Measurements from ENCODE around the gene MC2R. TPM values are rescaled to one million over a fixed set of nuclear protein-coding genes. Genes with fewer than 3 reads are reported as not detected.

MC2R gene
- total and polyA plus RNA-seq, 2 experiments from 2014 or later = not detected

DNA sequence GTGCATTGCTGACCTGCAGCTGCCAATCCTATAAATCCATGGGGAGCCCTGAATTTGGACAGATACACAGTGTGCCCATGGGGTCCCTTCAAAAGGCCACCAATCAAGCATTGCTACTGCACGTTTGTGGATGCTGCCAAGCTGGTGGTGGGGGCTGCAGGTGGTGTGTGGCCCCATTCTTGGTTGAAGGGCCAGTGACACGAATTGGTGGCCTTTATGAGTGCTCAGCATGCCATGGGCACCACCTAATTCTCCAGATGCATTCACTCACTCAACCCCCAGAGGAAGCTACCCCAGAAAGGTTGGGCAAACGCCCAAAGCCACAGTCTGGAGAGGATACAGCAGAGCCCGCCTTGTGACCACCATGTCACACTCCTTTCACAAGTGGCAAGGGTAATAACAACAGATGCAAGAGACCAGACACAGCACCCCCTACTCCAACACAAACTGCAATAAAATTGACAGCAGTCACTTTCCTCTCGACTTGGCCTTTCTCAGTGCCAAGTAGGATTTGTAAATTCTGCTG, 27.1 kb downstream of the MC2R start:
- in situ Hi-C loops (cut with MboI) = no loop called here

DNA sequence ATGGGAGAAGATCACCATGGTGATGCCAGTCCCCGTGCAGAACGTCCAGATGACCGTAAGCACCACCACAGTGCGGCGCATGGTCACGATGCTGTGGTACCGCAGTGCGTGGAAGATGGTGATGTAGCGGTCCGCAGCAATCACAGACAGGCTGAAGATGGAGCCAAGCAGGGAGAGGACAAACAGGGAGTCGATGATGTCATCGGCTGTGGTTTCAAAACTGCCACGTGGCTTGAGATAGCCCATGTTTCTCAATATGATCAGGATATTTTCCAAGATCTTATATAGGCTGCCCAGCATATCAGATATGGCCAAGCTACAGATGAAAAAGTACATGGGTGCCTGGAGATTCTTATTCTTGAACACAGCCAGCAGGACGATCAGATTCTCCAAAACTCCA, 30.3 kb downstream of the MC2R start:
- whole genome bisulfite sequencing, 2 experiments (ENCODE audit: low coverage in 1 of 2, low lambda C conversion rate in 2 of 2, missing lambda C conversion rate in 2 of 2) = 67% methylated on average over 14 of the region's 14 CpGs
- TF ChIP-seq EZH2phosphoT487 (IDR thresholded peaks at IDR 0.05; ENCODE audit: insufficient read depth, low read depth) = no peak
- TF ChIP-seq EZH2 (IDR thresholded peaks at IDR 0.05; ENCODE audit: insufficient read depth, poor library complexity, severe bottlenecking) = no peak
- in situ Hi-C loops (cut with MboI) = no loop called here
- Histone ChIP-seq H3K27ac (no peak overlapping the region), H3F3A (ENCODE audit: insufficient read depth) (no peaks in the 10 kb centered on the region), H3K9me3 (ENCODE audit: low read depth) (no peaks in the 10 kb centered on the region), H2AFZ (no peak overlapping the region), H3K9ac (no peak overlapping the region), H3K4me2 (ENCODE audit: unreplicated experiment) (no peak overlapping the region), H3K27me3 (replicated peaks; ENCODE audit: insufficient read depth) (no peaks in the 10 kb centered on the region), H3K79me2 (ENCODE audit: insufficient read depth) (no peaks in the 10 kb centered on the region), H3K4me1 (ENCODE audit: insufficient read depth) (no peaks in the 10 kb centered on the region), H3K4me3 (no peak overlapping the region), H3K9me2 (ENCODE audit: insufficient read depth) (no peaks in the 10 kb centered on the region), H4K20me1 (ENCODE audit: insufficient read depth) (no peaks in the 10 kb centered on the region), H3K36me3 (ENCODE audit: low read depth) (no peaks in the 10 kb centered on the region)
- DNase-seq = no peak

More for the DNA sequence above, 27.1 kb downstream of the MC2R start:
- Histone ChIP-seq H3K9me3 (ENCODE audit: low read depth) (no peaks in the 10 kb centered on the region), H3K79me2 (ENCODE audit: insufficient read depth) (no peaks in the 10 kb centered on the region), H4K20me1 (ENCODE audit: insufficient read depth) (no peaks in the 10 kb centered on the region), H3K4me3 (no peak overlapping the region), H3K27ac (no peak overlapping the region), H3K9me2 (ENCODE audit: insufficient read depth) (no peaks in the 10 kb centered on the region), H3K9ac (no peak overlapping the region), H3K27me3 (replicated peaks; ENCODE audit: insufficient read depth) (no peaks in the 10 kb centered on the region), H2AFZ (no peak overlapping the region), H3F3A (ENCODE audit: insufficient read depth) (no peaks in the 10 kb centered on the region), H3K4me2 (ENCODE audit: unreplicated experiment) (no peak overlapping the region), H3K36me3 (ENCODE audit: low read depth) (no peaks in the 10 kb centered on the region), H3K4me1 (ENCODE audit: insufficient read depth) (no peaks in the 10 kb centered on the region)
- no peak for TF ChIP-seq EZH2 (IDR thresholded peaks at IDR 0.05; ENCODE audit: insufficient read depth, poor library complexity, severe bottlenecking)
- no peak for TF ChIP-seq EZH2phosphoT487 (IDR thresholded peaks at IDR 0.05; ENCODE audit: insufficient read depth, low read depth)
- 11 to 17% methylated on average over 5 of the region's 5 CpGs for WGBS, 2 experiments (ENCODE audit: low coverage in 1 of 2, low lambda C conversion rate in 2 of 2, missing lambda C conversion rate in 2 of 2)
- no peak for DNase-seq

DNA sequence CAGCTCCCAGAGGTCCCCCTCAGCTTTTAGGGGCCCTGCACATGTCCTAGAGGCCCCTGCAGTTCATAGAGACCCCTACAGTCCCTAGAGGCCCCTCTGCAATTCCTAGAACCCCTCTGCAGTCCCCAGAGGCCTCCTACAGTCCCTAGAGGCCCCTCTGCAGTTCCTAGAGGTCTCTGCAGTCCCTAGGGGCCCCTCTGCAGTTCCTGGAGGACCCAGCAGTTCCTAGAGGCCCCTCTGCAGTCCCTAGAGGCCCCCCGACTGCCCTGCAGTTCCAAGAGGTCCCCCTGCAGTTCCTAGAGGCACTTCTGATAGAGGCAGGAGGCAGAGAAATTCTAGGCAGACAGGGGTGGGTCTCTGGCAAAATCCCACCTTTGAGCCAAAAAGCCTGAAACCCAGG, 35.4 kb downstream of the MC2R start:
- Histone ChIP-seq H3K9me2 (ENCODE audit: insufficient read depth) (no peaks in the 10 kb centered on the region), H3K4me2 (ENCODE audit: unreplicated experiment) (no peak overlapping the region), H3K36me3 (ENCODE audit: low read depth) (no peaks in the 10 kb centered on the region), H3K9me3 (ENCODE audit: low read depth) (no peaks in the 10 kb centered on the region), H2AFZ (no peak overlapping the region), H3K9ac (no peak overlapping the region), H3K4me1 (ENCODE audit: insufficient read depth) (no peaks in the 10 kb centered on the region), H4K20me1 (ENCODE audit: insufficient read depth) (no peaks in the 10 kb centered on the region), H3K27me3 (replicated peaks; ENCODE audit: insufficient read depth) (no peaks in the 10 kb centered on the region), H3K4me3 (no peak overlapping the region), H3F3A (ENCODE audit: insufficient read depth) (no peaks in the 10 kb centered on the region), H3K79me2 (ENCODE audit: insufficient read depth) (no peaks in the 10 kb centered on the region), H3K27ac (no peak overlapping the region)
- WGBS, 2 experiments (ENCODE audit: low coverage in 1 of 2, low lambda C conversion rate in 2 of 2, missing lambda C conversion rate in 2 of 2) = 0% methylated on average over 1 of the region's 1 CpG
- TF ChIP-seq EZH2 (IDR thresholded peaks at IDR 0.05; ENCODE audit: insufficient read depth, poor library complexity, severe bottlenecking) (no peak), EZH2phosphoT487 (IDR thresholded peaks at IDR 0.05; ENCODE audit: insufficient read depth, low read depth) (no peak)
- in situ Hi-C loops (cut with MboI) = no loop called here
- no peak for DNase-seq

- H3K9me2 ChIP-seq (ENCODE audit: insufficient read depth) = no peaks in the 10 kb centered on the region
- no peak overlapping the region for H3K4me3 ChIP-seq
- H3K4me2 ChIP-seq (ENCODE audit: unreplicated experiment) = no peak overlapping the region
- no peaks in the 10 kb centered on the region for H3F3A ChIP-seq (ENCODE audit: insufficient read depth)
- no peaks in the 10 kb centered on the region for H3K79me2 ChIP-seq (ENCODE audit: insufficient read depth)
- no peak overlapping the region for H3K27ac ChIP-seq
- no peaks in the 10 kb centered on the region for H3K4me1 ChIP-seq (ENCODE audit: insufficient read depth)
- WGBS, 2 experiments (ENCODE audit: low coverage in 1 of 2, low lambda C conversion rate in 2 of 2, missing lambda C conversion rate in 2 of 2) = 54 to 59% methylated on average over 7 of the region's 7 CpGs
- no peak overlapping the region for H2AFZ ChIP-seq
- H3K36me3 ChIP-seq (ENCODE audit: low read depth) = no peaks in the 10 kb centered on the region
- no peak overlapping the region for H3K9ac ChIP-seq
- no peaks in the 10 kb centered on the region for H3K27me3 ChIP-seq (replicated peaks; ENCODE audit: insufficient read depth)
- in situ Hi-C loops (cut with MboI) = no loop called here
- no peaks in the 10 kb centered on the region for H3K9me3 ChIP-seq (ENCODE audit: low read depth)
- no peaks in the 10 kb centered on the region for H4K20me1 ChIP-seq (ENCODE audit: insufficient read depth)
- TF ChIP-seq EZH2 (IDR thresholded peaks at IDR 0.05; ENCODE audit: insufficient read depth, poor library complexity, severe bottlenecking) (no peak), EZH2phosphoT487 (IDR thresholded peaks at IDR 0.05; ENCODE audit: insufficient read depth, low read depth) (no peak)
- DNase-seq = no peak
Observed at GRCh38 chr18:13879492-13879891, 35.8 kb downstream of the MC2R start.

- no peaks in the 10 kb centered on the region for H3K36me3 ChIP-seq (ENCODE audit: low read depth)
- no peaks in the 10 kb centered on the region for H3K79me2 ChIP-seq (ENCODE audit: insufficient read depth)
- no peak overlapping the region for H3K27ac ChIP-seq
- H3K4me3 ChIP-seq = no peak overlapping the region
- no peaks in the 10 kb centered on the region for H3K9me3 ChIP-seq (ENCODE audit: low read depth)
- no peaks in the 10 kb centered on the region for H3F3A ChIP-seq (ENCODE audit: insufficient read depth)
- H2AFZ ChIP-seq = no peak overlapping the region
- no peaks in the 10 kb centered on the region for H3K27me3 ChIP-seq (replicated peaks; ENCODE audit: insufficient read depth)
- no peak for TF ChIP-seq EZH2 (IDR thresholded peaks at IDR 0.05; ENCODE audit: insufficient read depth, poor library complexity, severe bottlenecking)
- no peak for TF ChIP-seq EZH2phosphoT487 (IDR thresholded peaks at IDR 0.05; ENCODE audit: insufficient read depth, low read depth)
- WGBS, 2 experiments (ENCODE audit: low coverage in 1 of 2, low lambda C conversion rate in 2 of 2, missing lambda C conversion rate in 2 of 2) = 28 to 39% methylated on average over 2 of the region's 2 CpGs
- no peaks in the 10 kb centered on the region for H3K9me2 ChIP-seq (ENCODE audit: insufficient read depth)
- H3K4me2 ChIP-seq (ENCODE audit: unreplicated experiment) = no peak overlapping the region
- H4K20me1 ChIP-seq (ENCODE audit: insufficient read depth) = no peaks in the 10 kb centered on the region
- no peak for DNase-seq
- H3K9ac ChIP-seq = no peak overlapping the region
- in situ Hi-C loops (cut with MboI) = no loop called here
- H3K4me1 ChIP-seq (ENCODE audit: insufficient read depth) = no peaks in the 10 kb centered on the region
Observed at GRCh38 chr18:13878857-13879256, 36.5 kb downstream of the MC2R start.
